H54 (cell line): ENCODE data around the gene CYSRT1.
"Not testable (repeated sequence)": the region's sequence is repeated elsewhere in the genome, so short reads cannot be mapped to it uniquely, and the experiment has no call there.

Experiments
- DNase-seq: peaks from one replicate; pipeline ENCODE4 v3.0.0; 2011; ENCODE audit warnings: low spot score, mixed read lengths; ENCODE audit not compliant: insufficient read length
- FAIRE-seq: peaks from 3 replicates; lab custom pipeline; 2011; peaks lifted over from hg19 to GRCh38; lab: Jason Lieb, UNC
- POLR2A ChIP-seq: IDR thresholded peaks from 2 replicates; pipeline ENCODE4 v1.6.1; 2011; ENCODE audit warnings: low read depth, mild to moderate bottlenecking, low read length

CYSRT1 gene

DNA sequence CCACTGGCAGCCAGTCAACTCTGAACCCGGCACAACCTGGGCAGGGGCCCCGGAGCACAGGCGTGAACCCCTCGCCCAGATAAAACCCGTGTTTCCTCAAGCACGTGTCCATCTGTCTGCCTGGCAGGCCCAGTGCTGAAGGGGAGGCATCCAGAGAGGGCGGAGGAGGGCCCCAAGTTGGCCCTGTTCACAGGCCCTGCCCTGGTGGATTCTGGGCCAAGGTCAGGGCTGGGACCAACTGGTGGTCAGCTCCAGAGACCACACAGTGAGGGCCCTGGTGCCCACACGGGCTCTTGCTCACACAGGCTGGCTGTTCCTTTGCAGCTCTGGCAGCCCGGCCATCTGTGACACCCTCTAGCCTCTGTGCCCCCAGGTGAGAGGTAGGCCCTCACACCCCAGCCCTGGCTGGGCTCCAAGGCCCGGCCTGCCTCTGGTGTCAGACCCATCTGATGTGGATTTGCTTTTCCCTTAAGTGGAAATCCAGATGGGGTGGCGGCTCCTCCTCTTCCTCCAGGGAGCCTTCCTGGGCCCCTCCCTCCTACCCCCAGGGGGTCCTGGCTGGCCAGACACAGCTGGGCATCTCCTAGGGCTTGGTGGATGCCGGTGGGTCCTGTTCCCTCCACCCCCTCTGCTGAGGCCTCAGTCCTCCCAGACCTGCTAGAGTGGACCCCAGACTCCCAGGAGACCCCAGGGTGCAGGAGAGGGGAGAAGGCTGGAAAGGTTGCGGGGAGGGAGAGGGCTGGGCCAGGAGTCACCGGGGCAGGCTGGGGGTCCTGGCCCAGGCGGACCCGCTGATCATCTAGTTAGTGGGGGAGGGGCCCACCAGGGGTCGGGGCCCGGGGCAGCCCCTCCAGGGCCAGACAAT, 25.6 kb downstream of the CYSRT1 start:
- no peak for TF ChIP-seq POLR2A
- no peak for FAIRE-seq

DNA sequence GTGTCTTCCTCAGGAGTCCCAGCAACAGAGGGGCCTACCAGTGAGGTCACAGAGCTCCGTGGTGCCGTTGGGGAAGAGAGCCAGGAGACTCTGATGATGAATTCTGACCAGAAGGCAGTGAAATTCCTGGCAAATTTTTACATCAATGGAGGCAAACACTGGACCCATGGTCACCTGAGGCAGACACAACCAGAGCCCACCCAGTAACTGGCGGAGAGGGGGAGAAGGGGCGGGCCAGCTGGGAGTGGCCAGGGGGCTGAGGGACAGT, 26.2 kb downstream of the CYSRT1 start, which contains the start of gene STPG3:
Gene STPG3 (plus strand): TSS at position 93 of the 268 bp plus-strand sequence. CDS start 1 bp downstream, at position 94.
- FAIRE-seq, result no peak
- DNase-seq, result no peak
- no peak for TF ChIP-seq POLR2A

More for the DNA sequence above, 25.6 kb downstream of the CYSRT1 start:
- DNase-seq, result no peak

DNA sequence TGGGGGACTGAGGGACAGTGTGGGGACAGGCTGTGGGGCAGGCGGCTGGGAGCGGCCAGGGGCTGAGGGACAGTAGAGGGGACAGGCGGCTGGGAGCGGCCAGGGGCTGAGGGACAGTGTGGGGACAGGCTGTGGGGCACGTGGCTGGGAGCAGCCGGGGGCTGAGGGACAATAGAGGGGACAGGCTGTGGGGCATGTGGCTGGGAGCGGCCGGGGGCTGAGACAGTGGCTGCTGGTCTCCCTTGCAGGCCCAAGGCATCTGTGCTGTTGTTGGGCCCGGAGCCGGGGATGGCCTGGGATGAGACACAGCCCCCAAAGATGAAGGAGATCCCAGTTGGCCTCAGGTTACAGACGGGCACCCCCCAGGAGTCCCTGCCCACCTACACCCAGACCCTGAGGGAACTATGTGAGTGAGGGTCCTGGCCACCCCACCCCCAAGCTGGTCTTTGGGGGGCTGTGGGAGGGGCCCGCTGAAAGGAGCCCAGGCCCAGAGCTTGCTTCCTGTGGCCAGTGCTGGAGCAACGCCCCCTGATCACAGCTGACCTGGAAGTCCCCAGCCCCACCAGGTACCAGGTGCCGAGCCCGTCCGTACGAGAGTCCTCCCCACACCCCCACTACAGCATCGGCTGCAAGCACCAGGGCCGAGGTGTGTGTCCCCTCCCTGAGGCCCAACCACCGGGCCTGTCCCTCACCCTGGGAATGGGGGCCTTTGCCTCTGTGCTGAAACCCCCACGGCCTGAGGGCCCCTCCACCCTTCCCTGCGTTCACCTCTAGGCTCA, 26.7 kb downstream of the CYSRT1 start:
- DNase-seq (no peak), FAIRE-seq (no peak)
- no peak for TF ChIP-seq POLR2A

DNA sequence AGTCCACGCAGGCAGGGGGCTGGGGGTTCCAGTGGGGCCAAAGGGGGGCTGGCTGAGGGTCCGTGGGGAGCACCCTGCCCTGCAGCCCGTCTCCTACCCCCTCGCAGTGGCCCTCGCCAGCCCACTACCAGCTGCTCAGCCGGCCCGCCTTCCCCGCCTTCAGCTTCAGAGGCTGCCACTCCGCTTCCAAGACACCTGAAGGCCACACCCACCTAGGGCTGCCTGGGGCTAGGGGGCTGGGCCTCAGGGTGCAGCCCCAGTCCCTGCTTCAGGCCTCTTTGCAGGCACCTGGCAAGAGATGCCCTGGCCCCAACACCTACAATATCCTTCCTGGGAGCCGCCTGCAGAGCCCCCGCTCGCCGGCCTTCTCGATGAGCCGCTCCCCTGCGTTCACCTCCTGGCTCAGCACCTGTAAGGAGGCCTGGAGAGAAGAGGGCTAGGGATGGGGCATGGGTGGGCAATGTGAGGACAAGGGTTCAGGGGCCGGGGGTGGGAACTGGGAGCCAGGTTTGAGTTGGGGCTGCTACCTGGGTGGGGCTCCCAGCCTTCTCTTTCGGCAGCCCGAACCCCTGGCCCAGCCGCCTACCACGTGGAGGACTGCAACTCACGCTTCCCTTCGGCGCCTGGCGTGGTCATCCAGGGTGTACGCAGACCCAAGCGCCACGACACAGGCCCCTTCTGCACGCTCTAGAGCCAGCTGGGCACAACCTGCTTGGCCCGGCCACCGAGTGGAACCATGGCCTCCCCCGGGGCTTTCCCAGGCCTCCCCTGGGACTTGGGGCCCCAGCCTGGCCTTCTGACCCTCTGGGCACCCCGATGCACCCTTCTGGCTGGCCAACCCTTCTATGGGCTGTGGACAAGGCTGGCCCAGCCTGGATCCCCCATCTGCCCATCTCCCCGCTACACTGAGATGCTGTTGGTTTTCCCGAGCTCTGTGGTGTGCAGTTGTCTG, 27.9 kb downstream of the CYSRT1 start:
- no peak for DNase-seq
- no peak for FAIRE-seq
- TF ChIP-seq POLR2A, result no peak

DNA sequence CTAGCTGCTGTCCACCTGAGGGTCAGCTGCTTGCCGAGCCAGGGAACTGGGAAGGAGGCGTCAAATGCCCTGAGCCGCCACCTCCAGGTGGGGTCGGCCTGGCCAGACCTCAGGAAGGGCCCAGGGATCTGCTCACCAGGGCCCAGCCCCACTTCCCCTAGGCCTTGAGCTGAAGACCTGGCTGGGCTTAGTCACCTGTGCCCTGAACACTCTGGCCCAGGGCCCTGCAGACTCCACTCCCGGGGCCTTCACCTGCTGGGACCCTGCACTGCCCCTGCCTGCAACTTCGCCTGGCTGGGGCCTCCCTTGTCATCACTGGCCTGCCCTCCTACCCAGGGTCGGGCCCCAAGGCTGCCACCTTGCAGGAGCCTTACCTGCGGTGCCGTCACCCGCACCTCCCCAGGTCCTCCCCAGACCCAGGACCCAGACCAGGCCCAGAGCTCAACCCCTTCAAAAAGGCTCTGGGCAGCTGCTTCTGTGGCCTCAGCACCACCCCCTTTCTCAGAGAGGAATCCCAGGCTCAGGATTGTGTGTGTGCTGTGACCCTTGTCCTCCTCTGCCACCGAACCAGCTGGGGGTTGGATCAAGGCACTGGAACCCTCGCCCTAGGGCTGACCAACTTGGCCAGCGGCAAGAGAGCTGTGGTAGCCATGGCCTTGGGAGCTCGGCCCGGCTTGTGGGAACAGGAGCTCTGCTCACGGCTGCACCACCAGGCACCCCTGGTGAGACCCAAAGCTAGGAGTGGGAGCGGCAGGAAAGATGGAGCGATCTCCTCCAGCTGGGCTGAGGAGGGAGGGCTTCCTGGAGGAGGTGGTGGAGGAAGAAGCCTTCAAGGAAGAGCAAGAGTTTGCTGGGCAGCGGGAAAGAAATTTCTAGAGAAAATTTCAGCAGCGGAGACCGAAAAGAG, 29.0 kb downstream of the CYSRT1 start:
- FAIRE-seq (no peak), DNase-seq (no peak)
- no peak for TF ChIP-seq POLR2A

DNA sequence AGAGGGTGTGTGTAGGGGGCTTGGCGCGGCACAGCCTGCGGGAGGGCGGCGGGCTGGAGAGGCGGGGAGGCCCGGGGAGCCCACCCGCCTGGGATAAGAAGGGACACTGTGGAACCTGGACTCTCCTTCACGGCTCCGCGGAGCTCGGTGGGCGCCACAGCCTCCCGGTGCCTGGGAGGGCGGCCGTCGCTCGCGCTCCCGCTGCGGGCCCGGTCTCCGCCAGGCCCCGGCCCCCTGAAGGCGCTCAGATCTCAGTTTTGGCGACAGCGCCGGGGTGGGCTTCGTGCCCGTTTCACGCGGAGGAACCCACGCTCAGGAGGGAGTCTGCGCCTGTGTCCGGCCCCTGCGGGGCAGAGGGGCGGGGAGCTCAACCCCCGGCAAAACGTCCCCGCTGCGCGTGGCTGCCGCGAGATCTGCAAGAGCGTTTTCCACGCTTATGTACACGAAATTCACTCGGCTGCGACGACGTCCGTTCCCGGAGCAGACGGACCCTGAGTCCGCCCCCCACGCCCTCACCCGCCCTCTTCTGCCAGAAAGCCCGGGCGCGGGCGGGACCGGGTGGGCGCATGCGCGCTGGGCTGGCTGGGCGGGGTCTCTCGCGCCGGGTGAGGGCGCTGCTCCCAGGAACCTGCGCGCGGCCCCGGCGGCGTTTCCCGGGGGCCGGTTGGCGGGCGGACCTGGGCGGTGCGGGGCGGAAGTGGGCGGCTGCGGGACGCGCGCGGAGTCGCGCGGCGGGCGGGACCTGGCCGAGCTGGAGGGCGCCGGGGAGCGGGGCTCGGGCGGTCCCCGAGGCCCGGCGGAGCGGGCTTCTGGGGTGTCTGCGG, 29.9 kb downstream of the CYSRT1 start, which contains the start of gene NELFB:
Gene NELFB (plus strand): TSS at position 704 of the 824 bp plus-strand sequence.
- peak; percentile 96 for TF ChIP-seq POLR2A
- FAIRE-seq, result no peak
- DNase-seq, result peak; percentile 100

DNA sequence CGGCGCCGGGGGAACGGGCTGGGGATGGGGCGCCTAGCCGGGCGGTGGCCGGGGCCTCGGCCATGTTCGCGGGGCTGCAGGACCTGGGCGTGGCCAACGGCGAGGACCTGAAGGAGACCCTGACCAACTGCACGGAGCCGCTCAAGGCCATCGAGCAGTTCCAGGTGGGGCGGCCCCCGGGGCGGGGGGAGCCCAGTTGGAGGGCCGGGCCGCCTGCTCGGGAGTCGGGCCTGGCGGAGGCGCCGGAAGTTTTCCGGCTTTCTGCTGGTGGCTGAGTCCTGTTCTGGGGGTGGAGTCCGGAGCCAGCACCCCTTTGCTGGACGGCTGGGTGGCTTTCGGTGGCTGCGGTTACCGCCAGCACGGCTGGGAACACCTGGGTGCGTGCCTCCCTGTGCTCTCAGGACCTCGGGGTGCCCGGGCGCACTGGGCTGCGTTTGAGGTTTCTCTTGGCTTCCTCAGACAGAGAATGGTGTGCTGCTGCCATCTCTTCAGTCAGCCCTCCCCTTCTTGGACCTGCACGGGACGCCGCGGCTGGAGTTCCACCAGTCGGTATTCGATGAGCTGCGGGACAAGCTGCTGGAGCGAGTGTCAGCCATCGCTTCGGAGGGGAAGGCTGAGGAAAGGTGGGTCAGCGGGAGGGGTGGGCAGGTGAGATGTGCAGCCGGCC, 30.6 kb downstream of the CYSRT1 start:
- no peak for TF ChIP-seq POLR2A
- FAIRE-seq, result no peak
- DNase-seq, result peak; percentile 92

DNA sequence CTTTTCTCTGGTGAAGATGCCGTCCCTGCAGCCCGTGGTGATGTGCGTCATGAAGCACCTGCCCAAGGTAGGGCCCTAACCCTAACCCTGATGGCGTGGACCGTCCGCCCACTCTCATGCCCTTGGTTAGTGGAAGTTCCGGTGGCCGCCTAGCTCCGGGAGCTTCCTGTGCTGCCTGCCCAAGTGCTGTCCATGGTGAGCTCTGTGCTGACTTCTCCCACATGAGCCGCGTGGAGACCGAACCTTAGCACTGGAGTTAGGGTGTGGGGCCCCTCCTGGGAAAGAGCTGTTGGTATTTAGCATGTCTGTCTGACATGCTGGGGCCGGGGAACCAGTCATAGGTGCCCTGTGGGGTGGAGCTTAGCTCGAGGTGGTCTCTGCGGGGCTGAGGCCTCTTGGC, 31.4 kb downstream of the CYSRT1 start:
- DNase-seq, result no peak
- no peak for TF ChIP-seq POLR2A

DNA sequence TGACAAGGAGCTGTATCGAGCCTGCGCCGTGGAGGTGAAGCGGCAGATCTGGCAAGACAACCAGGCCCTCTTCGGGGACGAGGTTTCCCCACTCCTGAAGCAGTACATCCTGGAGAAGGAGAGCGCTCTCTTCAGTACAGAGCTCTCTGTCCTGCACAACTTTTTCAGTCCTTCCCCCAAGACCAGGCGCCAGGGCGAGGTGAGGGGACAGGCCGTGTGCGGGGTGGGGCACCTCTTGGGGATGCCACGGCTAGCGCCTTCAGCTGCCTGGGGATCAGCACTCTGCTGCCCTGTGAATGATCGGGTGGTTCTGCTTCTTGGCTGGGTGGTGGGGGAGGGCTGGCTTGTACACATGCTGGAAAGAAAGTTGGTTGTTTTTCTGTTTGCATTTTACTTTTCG, 31.9 kb downstream of the CYSRT1 start:
- DNase-seq (no peak), FAIRE-seq (no peak)
- no peak for TF ChIP-seq POLR2A

More for the DNA sequence above, 31.4 kb downstream of the CYSRT1 start:
- no peak for FAIRE-seq

DNA sequence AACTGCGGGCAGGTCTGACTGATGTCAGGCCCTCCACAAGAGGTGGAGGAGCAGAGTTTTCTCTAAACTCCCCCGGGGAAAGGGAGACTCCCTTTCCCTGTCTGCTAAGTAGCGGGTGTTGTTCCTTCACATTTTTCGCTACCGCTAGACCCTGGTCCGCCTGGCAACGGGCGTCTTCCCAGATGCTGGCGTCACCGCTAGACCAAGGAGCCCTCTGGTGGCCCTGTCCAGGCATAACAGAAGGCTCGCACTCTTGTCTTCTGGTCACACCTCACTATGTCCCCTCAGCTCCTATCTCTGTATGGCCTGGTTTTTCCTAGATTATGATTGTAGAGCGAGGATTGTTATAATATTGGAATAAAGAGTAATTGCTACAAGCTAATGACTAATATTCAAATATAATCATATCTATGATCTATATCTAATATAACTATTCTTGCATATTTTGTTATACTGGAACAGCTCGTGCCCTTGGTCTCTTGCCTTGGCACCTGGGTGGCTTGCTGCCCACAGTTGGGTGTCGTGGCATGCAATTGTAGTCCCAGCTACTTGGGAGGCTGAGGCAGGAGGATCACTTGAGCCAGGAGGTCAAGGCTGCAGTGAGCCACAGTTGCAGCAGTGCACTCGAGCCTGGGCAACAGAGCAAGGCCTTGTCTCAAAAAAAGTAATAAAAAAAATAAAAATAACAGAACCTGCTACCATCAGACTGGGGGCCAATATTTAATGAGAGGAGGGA, 37.4 kb downstream of the CYSRT1 start:
- not testable (repeated sequence) for DNase-seq, FAIRE-seq

DNA sequence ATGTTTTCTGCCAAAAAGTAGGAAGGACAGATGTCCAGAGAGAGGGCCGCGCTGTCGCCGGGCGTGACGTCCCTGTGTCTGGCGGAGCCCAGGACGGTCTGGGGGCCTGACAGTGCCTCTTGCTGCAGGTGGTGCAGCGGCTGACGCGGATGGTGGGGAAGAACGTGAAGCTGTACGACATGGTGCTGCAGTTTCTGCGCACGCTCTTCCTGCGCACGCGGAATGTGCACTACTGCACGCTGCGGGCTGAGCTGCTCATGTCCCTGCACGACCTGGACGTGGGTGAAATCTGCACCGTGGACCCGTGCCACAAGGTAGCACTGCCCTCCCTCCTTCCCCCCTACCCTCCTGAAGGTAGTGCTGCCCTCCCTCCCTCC, 37.9 kb downstream of the CYSRT1 start:
- no peak for FAIRE-seq
- no peak for DNase-seq
- TF ChIP-seq POLR2A, result no peak
